BLaER1 (cell line): ENCODE measurements around the gene GRAMD4.
A peak's percentile ranks its signal among the peaks of the same experiment; 100 is the strongest.

Source experiments
- H3K27ac ChIP-seq: shearing (Covaris generic); formaldehyde crosslinking; 2 replicates; pipeline ENCODE4 v1.8.1; 2022
- H3K27me3 ChIP-seq: shearing (Covaris generic); formaldehyde crosslinking; 2 replicates; pipeline ENCODE4 v1.8.1; 2022
- H3K36me3 ChIP-seq: shearing (Covaris generic); formaldehyde crosslinking; 2 replicates; pipeline ENCODE4 v1.8.1; 2022
- H3K4me1 ChIP-seq: shearing (Covaris generic); formaldehyde crosslinking; 2 replicates; pipeline ENCODE4 v1.8.1; 2022
- H3K4me2 ChIP-seq: shearing (Covaris generic); formaldehyde crosslinking; 2 replicates; pipeline ENCODE4 v1.8.1; 2022
- H3K4me3 ChIP-seq: shearing (Covaris generic); formaldehyde crosslinking; 2 replicates; pipeline ENCODE4 v1.8.1; 2022
- H3K9ac ChIP-seq: shearing (Covaris generic); formaldehyde crosslinking; 2 replicates; pipeline ENCODE4 v1.8.1; 2022
- H3K9me3 ChIP-seq: shearing (Covaris generic); formaldehyde crosslinking; 2 replicates; pipeline ENCODE4 v1.8.1; 2022
- H4K20me1 ChIP-seq: shearing (Covaris generic); formaldehyde crosslinking; 2 replicates; pipeline ENCODE4 v1.8.1; 2022
- Cebpa-rat ChIP-seq: shearing (Covaris generic); IDR thresholded peaks from 2 replicates; pipeline ENCODE4 v1.8.1; 2022

GRAMD4 gene

GRCh38 chr22:46691571-46691970 is 71.4 kb downstream of the GRAMD4 start:
- H3K4me2 ChIP-seq = peak overlapping the region; percentile 87
- no peak overlapping the region for H3K27ac ChIP-seq
- H3K4me3 ChIP-seq = no peak overlapping the region
- peaks cover 59% of the 10 kb centered on the region for H3K4me1 ChIP-seq
- TF ChIP-seq Cebpa-rat = no peak
- peaks cover 99% of the 10 kb centered on the region for H4K20me1 ChIP-seq
- no peak overlapping the region for H3K9ac ChIP-seq
- no peaks in the 10 kb centered on the region for H3K27me3 ChIP-seq
- H3K9me3 ChIP-seq = no peaks in the 10 kb centered on the region
- peaks cover 94% of the 10 kb centered on the region for H3K36me3 ChIP-seq

- no peak for TF ChIP-seq Cebpa-rat
- Histone ChIP-seq H3K9ac (no peak overlapping the region), H3K27ac (no peak overlapping the region), H4K20me1 (peaks cover 100% of the 10 kb centered on the region), H3K4me2 (no peak overlapping the region), H3K9me3 (no peaks in the 10 kb centered on the region), H3K36me3 (peaks cover 97% of the 10 kb centered on the region), H3K27me3 (no peaks in the 10 kb centered on the region), H3K4me3 (no peak overlapping the region), H3K4me1 (peaks cover 36% of the 10 kb centered on the region)
Observed at GRCh38 chr22:46693634-46694415, 73.6 kb downstream of the GRAMD4 start.

GRCh38 chr22:46694416-46695170 is 74.4 kb downstream of the GRAMD4 start:
- no peak for TF ChIP-seq Cebpa-rat
- Histone ChIP-seq H3K9ac (no peak overlapping the region), H3K27ac (no peak overlapping the region), H3K9me3 (no peaks in the 10 kb centered on the region), H3K4me2 (no peak overlapping the region), H3K4me3 (no peak overlapping the region), H3K4me1 (peaks cover 29% of the 10 kb centered on the region), H3K27me3 (no peaks in the 10 kb centered on the region), H3K36me3 (peaks cover 98% of the 10 kb centered on the region), H4K20me1 (peaks cover 100% of the 10 kb centered on the region)

GRCh38 chr22:46695346-46696228 is 75.4 kb downstream of the GRAMD4 start:
- no peak overlapping the region for H3K4me3 ChIP-seq
- peaks cover 100% of the 10 kb centered on the region for H4K20me1 ChIP-seq
- no peaks in the 10 kb centered on the region for H3K9me3 ChIP-seq
- peaks cover 19% of the 10 kb centered on the region for H3K4me1 ChIP-seq
- no peak for TF ChIP-seq Cebpa-rat
- H3K4me2 ChIP-seq = no peak overlapping the region
- no peaks in the 10 kb centered on the region for H3K27me3 ChIP-seq
- H3K9ac ChIP-seq = no peak overlapping the region
- no peak overlapping the region for H3K27ac ChIP-seq
- peaks cover 98% of the 10 kb centered on the region for H3K36me3 ChIP-seq

GRCh38 chr22:46696229-46696518 is 76.0 kb downstream of the GRAMD4 start:
- no peak overlapping the region for H3K4me2 ChIP-seq
- H3K36me3 ChIP-seq = peaks cover 100% of the 10 kb centered on the region
- H3K4me3 ChIP-seq = no peak overlapping the region
- no peaks in the 10 kb centered on the region for H3K27me3 ChIP-seq
- no peaks in the 10 kb centered on the region for H3K9me3 ChIP-seq
- H3K4me1 ChIP-seq = peaks cover 13% of the 10 kb centered on the region
- no peak for TF ChIP-seq Cebpa-rat
- peaks cover 100% of the 10 kb centered on the region for H4K20me1 ChIP-seq
- H3K27ac ChIP-seq = no peak overlapping the region
- H3K9ac ChIP-seq = no peak overlapping the region

GRCh38 chr22:46696614-46697013 is 76.4 kb downstream of the GRAMD4 start:
- Histone ChIP-seq H4K20me1 (peaks cover 100% of the 10 kb centered on the region), H3K27me3 (no peaks in the 10 kb centered on the region), H3K4me3 (no peak overlapping the region), H3K9me3 (no peaks in the 10 kb centered on the region), H3K9ac (no peak overlapping the region), H3K27ac (no peak overlapping the region), H3K4me2 (no peak overlapping the region), H3K4me1 (peaks cover 8% of the 10 kb centered on the region), H3K36me3 (peaks cover 100% of the 10 kb centered on the region)
- no peak for TF ChIP-seq Cebpa-rat

GRCh38 chr22:46697811-46698515 is 77.8 kb downstream of the GRAMD4 start:
- Histone ChIP-seq H3K9ac (no peak overlapping the region), H3K36me3 (peaks cover 96% of the 10 kb centered on the region), H4K20me1 (peaks cover 100% of the 10 kb centered on the region), H3K27ac (no peak overlapping the region), H3K9me3 (no peaks in the 10 kb centered on the region), H3K27me3 (no peaks in the 10 kb centered on the region), H3K4me2 (no peak overlapping the region), H3K4me1 (peaks cover 8% of the 10 kb centered on the region), H3K4me3 (no peak overlapping the region)
- no peak for TF ChIP-seq Cebpa-rat

GRCh38 chr22:46699091-46699490 is 78.9 kb downstream of the GRAMD4 start:
- peaks cover 93% of the 10 kb centered on the region for H3K36me3 ChIP-seq
- peaks cover 19% of the 10 kb centered on the region for H3K4me1 ChIP-seq
- no peak overlapping the region for H3K4me2 ChIP-seq
- no peaks in the 10 kb centered on the region for H3K9me3 ChIP-seq
- no peak for TF ChIP-seq Cebpa-rat
- H3K27me3 ChIP-seq = no peaks in the 10 kb centered on the region
- H3K27ac ChIP-seq = no peak overlapping the region
- no peak overlapping the region for H3K4me3 ChIP-seq
- H4K20me1 ChIP-seq = peaks cover 100% of the 10 kb centered on the region
- H3K9ac ChIP-seq = no peak overlapping the region

GRCh38 chr22:46701262-46701661 is 81.1 kb downstream of the GRAMD4 start:
- no peak overlapping the region for H3K4me2 ChIP-seq
- H3K4me1 ChIP-seq = peaks cover 39% of the 10 kb centered on the region
- no peaks in the 10 kb centered on the region for H3K9me3 ChIP-seq
- H4K20me1 ChIP-seq = peaks cover 100% of the 10 kb centered on the region
- no peak overlapping the region for H3K27ac ChIP-seq
- H3K4me3 ChIP-seq = no peak overlapping the region
- peaks cover 92% of the 10 kb centered on the region for H3K36me3 ChIP-seq
- no peaks in the 10 kb centered on the region for H3K27me3 ChIP-seq
- H3K9ac ChIP-seq = no peak overlapping the region
- TF ChIP-seq Cebpa-rat = no peak
